ENCODE data around the gene VAT1.

The VAT1 gene

DNA sequence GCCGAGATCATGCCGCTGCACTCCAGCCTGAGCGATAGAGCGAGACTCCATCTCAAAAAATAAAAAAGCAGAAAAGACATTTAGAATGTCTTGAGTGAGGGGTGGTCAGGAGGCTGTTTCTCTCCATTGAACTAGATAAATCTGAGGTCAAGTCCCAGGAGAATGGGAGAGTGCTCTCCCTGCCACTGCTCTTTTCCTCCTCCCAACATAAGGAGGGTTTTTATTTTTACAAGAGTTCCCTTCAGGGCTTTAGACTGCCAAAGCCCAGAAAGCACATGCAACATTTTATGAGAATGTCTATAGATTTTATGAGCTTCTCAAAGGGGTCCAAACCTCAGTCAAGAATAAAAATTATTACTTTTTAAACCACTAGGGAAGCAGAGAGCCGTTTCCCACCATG, 4.4 kb upstream of the VAT1 start:
- no peak for DNase-seq

DNA sequence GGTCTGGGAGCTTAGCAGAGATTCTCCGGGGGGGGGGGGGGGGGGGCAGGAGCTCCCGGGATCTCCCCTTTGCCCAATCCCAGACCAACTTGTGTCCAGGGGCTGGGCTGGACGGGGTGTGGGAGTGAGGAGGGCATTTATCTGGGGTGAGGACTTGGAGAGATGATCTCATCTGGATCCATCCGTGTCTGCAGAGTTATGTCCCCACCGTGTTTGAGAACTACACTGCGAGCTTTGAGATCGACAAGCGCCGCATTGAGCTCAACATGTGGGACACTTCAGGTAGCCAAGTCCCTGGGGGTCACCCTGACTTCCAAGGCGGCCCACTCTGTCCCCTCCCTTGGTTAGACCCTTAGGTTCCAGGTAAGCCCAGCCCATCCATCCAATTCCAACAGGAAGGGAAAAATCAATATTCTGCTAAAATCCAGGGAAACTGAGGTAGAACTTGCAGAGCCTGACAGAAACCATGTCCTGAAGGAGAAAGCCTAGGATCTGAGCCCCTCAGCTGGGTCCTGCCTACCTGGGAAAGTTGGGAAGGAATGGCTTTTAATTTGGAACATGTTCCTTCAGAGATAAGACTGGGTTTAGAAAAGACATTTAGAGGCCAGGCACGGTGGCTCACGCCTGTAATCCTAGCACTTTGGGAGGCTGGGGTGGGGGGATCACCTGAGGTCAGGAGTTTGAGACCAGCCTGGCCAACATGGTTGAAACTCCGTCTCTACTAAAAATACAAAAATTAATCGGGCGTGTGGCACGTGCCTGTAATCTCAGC, 3.8 kb upstream of the VAT1 start:
- DNase-seq, result no peak

DNA sequence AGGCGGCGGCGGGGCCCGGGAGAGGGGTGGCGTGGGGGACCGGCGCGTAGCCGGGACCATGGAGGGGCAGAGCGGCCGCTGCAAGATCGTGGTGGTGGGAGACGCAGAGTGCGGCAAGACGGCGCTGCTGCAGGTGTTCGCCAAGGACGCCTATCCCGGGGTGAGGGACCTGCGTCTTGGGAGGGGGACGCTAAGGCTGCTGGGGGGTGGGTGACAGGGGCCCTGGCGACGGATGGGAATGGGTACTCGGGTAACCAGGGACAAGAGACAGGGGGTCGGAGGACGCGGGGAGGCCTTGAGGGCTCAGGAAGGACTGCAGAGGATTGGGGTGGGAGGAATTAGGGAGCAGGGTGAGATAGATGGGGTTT, 3.1 kb upstream of the VAT1 start:
- no peak for DNase-seq

DNA sequence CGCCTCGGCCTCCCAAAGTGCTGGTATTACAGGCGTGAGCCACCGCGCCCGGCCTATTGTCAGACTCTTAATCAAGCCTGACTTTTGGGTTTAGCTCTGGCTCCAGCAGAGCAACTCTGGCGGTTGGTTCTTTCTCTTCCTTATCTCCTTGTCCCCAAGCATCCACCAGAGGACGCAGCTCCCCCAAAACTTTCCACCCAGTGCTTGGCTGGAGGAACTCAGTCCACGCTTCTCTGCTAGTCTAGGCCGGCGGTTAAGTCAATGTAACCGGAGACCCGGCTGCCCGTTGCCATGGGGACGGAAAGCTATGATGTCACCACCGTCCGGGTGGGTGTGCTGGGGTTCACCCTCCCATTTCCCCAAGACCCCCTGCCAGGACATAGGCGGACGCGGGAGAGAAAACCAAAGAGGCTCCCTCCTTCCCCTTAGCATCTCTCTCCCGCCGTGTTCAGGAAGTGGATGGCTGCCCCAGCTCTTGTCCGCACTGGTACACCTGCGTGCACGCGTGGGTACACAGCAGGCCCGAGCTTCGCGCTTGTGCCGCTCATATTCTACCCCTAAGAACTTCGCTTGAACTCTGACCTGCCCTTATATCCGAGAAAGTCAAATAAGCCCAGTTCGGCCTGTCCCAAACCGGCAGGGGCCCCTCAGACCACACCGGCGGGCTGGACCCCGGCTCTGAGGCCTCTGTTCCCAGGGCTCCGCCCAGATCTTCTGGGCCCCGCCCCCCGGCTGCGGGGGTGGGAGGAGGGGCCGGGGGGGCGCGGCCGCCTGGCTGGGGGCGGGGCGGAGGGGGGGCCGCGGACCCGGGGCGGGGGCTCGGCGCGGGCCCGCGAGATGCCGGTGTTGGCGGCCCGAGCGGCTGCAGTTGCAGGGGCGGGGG, 2.5 kb upstream of the VAT1 start, which contains the start of gene RND2:
RND2 (plus strand) TSS at position 825 of the 883 bp plus-strand sequence. CDS start 117 bp downstream, outside the sequence.
- peak; percentile 79 for DNase-seq

DNA sequence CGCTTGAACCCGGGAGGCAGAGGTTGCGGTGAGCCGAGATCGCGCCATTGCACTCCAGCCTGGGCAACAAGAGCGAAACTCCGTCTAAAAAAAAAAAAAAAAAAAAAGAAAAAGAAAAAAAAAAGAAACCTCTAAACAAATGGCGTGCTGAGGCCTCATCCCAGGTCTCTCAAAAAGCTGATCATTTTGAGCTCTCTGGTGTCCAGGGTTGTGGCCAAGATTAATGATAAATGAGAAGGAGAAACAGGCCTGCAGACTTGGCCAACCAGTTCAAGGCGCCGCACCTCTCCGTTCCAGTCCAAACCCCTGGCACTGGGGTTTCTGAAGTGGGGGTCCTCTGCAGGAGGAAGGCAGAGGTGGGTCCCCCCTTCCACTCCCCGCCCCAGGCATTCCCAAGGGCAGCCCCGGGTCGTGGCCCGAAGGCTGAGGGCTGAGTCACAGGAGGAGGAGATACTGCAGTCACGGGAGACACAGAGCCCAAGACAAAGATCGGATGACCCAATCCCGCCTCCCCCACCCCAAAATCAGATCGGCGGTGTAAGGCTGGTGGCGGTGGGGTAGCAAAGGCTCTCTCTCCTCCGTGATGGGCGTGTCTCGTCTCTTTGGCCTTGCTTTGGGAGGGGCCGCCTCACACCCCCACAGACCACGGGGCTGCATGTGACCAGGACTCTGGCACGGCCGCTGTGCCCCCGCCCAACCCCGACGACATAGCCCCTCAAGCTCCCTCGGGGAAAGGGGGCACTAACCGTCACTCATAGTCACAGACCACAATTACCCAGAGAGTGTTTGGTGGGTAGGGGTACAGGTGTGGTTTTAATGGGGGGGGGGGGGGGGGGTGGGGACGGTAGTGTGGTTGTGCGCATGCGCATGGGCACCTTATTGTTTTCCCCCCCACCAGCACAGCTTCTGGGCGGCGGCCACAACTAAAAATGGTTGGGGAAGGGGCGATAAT, 1.1 kb downstream of the VAT1 start:
- DNase-seq, result peak; percentile 66

DNA sequence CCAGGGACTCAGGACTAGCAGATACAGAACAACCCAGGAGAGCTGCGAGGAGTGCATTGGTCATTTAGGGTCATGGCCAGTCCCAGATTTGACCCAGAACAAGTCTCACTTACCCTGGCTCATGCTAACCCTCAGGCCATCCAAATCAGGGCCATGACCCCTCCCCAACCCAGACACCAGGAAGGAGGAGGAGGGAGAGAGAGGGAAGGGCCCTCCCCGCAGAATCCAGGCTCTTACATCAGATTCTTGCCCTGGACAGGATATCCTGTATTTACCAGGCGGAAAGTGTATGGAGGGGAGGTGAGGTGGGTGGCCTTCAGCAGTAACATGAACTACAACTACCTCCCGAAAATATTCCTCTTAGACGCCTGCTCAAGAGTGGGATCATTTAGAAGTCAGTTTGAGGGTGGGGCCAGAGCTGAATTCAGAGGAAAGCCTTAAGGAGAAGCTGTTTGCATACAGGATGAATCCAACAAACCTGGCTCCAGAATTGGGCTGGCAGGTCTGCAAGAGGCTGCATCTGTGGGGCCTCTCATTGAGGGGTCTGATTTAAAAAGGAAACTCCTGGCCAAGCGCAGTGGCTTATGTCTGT, 2.1 kb downstream of the VAT1 start:
- peak; percentile 86 for DNase-seq

DNA sequence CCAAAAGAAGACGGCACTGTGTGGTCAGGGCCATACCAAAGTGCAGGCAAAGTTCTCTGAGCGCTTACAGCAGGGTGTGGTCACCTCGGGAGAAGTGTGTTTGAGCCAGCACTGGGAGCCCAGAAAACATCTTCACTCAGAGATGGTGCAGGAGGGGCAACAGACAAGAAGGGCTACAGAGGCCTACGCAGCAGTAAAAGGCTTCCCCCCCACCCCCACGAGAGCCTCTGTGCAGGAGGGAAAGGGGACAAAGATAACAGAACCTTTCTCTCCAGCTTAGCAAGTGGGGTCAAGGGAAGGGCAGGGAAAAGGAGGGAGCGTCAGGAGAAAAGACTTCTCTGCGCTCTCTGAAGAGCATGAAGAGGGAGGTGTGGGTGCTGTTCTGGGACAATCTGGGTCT, 2.8 kb downstream of the VAT1 start:
- peak; percentile 66 for DNase-seq

DNA sequence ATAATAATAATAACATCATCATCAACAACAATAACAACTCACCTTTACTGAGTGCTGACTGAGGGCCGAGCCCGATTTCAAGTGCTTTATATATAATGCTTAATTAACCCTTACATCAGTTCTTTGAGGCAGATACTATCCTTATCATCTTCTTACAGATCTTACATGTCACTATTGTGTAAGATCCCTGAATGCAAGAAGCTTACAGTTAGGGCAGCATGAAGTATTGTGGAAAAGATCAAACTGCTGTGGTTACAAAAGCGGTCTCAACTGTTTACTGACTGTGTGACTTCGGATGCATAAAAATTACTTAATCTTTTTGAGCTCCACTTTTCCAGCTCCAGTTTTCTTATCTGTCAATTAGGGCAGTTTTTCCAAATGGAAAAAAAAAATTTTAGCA, 3.3 kb downstream of the VAT1 start:
- peak; percentile 98 for DNase-seq

DNA sequence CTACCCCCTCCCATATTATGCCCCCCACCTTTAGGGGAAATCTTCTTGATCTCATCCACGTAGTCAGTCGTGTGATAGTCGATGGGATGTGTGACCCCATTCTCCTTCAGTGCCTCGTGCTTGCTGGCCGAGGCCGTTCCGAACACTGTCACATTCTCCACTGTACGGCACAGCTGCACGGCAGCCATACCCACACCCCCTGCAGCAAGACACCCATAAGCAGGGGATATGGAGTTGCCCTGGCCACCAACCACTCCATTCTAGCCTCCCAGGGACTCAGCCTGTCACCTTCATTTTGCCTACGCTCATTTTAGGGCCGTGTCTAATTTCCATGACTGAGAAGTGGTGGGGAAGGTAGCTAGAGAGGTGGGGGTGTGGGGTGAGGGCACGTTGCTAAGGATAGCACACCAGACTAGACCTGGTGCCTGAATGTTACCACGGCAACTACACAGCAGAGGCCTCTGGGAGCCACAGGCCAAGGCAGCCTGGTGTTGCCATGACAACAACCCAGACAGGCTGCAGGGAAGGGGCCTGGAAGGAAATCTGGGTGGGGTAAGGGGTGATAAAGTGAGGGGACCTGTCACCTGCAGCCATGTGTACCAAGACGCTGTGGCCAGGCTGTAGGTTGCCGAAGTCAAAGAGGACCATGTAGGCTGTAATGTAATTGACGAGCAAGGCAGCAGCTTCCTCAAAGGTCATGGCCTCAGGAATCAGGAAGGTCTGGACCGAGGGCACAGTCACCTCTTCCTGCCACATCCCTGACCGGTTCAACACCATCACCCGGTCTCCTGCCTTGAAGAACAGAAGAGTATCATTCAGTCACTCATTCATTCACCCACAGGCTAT, 4.0 kb downstream of the VAT1 start:
- peak; percentile 63 for DNase-seq

DNA sequence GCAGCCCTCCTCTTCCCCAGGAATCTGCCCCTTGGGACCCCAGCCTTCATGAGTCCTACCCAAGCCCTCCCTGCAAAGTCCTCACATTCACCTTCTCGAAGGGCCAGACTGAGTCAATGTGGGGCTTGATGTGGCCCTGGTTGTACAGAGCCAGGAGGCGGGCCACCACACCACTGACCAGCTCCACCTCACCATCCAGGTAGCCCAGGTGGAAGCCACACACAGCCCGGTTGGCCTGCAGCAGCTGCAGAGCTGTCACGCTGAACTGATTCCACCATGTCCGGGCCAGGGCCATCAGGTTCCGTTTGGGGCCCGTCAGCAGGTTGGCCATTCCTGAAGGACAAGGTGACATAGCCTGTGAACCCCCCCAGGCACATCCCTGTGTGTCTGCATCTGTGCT, 6.0 kb downstream of the VAT1 start:
- DNase-seq, result no peak

DNA sequence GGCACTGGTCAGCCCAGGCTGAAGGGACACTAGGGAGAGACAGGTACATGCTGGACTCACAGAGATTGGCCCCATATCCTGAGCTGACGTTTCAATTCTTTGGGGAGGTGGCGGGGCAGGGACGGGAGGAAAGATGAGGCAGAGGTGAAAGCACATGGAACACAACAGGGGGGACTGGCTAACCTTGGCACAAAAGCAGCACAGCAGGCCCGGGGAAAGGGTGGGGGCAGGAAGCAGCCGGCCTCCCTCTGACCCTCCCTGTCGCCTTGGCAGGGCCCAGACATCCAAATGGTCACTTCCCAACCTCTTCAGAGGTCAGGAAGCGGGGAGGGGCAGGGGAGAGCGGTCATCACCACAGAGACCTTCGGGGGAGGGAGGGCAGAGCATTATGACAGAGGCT, 6.6 kb downstream of the VAT1 start:
- DNase-seq, result no peak

DNA sequence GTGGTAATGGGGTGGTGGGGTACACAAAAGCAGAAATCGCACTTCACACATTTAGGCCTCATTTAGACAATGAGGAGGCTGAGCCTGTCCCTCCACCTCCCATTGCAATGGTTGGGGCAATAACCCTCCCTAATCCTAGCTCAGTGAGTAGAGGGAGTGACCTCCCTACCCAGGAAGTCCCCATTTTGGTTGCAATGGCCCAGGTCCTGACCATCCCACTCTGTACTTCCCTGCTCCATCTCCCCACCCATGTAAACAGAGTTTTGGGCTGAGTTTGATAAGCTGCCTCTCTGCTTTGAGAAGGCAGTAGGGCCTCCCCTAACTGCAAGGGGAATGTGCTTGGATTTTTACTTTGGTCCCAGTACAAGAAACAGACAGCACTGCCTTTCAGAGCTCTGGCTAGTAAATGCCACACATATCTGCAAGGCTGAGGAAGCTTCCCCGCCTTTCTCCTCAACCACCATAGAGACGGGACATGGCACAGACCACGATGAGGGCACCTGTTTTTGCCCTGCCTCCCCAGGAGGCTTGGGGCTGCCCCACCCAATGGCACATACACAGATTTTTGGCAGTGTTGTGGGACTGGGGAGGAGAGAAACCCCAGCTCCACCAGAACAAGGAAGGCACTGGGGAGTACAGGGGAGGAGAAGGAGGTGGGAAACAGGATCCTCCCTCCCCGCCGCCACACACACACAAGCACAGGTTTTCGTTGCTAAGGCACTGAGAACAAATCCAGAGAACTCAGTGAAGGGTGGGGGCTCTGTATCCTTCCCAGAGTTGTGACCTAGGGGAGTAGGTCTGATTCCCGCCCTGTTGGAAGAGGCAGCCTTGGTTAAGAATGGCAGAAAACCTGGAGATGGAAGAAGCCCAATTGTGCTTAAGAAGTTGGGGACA, 7.3 kb downstream of the VAT1 start:
- no peak for DNase-seq

DNA sequence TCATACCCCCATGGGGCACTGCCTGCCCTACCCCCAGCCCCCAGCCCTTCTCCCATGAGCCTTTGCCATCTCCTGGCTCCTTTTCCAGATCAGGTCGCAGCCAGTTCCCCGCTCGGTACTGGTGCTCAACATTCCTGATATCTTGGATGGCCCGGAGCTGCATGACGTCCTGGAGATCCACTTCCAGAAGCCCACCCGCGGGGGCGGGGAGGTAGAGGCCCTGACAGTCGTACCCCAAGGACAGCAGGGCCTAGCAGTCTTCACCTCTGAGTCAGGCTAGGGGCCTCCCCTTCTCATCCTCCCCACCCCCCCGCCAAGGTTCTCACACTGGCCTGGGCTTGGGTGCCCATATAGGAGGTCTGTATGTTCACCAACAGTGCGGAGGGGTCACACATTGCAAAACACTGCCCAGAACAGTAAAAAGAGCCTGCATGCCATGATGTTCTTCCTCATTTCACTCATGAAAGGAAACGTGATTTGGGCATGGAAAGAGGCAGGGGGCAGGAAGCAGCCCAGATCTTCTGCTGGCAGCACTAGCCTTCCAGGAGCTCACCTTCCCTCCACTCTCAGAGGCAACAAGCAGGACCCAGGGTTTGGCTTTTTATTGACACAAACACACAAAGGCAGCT, 8.1 kb downstream of the VAT1 start:
- peak; percentile 66 for DNase-seq

DNA sequence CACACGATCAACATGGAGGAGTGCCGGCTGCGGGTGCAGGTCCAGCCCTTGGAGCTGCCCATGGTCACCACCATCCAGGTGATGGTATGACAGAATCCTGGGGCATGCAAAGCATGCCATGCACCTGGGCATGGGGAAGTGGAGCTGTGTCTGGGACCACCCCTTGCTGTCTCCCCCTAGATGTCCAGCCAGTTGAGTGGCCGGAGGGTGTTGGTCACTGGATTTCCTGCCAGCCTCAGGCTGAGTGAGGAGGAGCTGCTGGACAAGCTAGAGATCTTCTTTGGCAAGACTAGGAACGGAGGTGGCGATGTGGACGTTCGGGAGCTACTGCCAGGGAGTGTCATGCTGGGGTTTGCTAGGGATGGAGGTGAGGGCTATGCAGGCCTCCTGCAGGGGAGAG, 8.9 kb downstream of the VAT1 start:
- no peak for DNase-seq

DNA sequence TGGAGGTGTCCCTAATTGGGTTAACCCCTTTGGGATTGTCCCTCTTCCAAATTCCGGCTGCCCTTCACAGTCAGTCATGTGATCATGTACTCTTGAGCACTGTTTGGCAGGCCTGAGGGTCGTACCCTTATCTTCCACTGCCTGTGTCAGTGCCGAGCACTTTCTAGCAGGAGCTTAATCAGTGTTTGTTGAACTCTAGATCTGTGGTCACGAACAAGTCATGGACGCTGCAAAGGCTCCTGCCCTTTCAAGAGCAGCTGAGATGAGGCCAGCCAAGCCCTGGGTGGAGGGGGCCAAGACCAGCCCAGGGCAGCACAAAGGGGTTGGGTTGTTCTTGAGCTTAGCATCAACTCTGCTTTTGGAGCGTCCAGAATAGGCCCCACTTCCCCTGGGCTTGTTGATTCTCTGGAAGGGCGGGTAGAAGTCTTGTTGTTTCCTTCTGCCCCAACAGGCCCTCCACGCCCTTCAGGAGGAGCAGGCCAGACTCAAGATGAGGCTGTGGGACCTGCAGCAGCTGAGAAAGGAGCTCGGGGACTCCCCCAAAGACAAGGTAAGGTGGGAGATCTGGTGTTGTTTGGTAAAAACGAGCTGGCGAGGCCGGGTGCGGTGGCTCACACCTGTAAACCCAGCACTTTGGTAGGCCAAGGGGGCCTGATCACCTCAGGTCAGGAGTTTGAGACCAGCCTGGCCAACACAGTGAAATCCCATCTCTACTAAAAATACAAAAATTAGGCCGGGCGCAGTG, 10.3 kb downstream of the VAT1 start:
- DNase-seq, result no peak

DNA sequence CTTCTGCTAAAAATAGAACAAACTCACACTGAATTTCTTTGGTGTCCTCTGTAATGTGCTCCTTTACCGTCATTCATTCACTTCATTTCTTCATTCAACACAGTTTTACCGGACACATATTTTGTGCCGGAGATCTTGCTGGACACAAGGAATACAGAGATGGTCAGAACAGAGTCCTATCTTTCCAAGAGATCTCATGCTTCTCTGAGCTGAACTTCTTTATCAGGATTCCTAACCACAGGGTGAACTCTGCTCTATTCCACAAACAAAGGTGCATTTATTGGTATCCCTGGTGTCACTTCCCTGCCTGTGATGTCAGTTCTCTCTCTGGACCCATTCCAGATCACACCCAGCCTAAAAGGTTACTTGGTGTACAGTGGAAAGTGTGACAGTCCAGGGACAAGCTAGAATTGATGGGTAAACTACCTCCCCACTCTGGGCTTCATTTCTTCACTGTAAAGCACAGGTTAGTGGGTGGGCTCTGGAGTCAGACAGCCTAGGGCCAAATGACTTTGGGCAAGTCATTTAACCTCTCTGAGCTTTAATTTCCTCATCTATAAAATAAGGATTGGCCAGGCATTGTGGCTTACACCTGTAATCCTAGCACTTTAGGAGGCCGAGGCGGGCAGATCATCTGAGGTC, 11.4 kb downstream of the VAT1 start:
- no peak for DNase-seq

DNA sequence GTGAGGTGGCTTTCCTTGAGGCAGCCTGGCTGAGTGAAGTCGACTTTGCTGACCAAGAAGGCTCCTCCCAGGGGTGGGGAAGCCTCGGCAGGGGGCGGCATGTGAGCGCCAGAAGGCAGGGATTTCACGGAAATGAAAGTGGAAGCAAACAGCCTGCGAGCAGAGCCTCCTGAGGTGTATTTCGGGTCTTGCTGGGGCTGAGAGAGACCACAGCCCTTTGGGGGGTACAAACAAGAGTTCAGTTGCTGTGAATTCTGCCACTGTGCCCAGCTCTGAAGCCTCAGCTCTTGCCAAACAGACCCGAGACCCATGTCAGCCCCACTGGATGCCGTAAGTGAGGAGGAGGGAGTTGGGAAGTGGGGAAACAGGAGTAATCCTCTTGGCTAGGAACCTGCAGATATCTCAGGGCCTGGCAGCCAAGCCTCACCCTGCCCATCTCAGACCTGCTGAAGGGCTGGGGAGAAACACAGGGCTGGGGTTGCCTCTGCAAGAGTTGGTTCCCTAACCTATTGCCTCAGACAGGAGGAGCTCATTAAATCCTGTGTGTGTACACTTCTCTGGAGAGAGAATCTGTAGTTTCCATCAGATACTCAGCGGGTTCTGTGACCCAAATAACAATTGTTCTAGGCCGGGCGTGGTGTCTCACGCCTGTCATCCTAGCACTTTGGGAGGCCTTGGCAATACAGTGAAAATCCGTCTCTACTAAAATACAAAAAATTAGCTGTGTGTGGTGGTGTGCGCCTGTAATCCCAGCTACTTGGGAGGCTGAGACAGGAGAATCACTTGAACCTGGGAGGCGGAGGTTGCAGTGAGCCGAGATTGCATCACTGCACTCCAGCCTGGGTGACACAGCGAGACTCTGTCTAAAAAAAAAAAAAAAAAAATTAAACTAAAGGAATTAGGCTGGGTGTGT, 15.3 kb downstream of the VAT1 start, which contains the start of gene IFI35:
IFI35 (plus strand) TSS at position 146 of the 913 bp plus-strand sequence; CDS start at position 310, 164 bp downstream.
- peak; percentile 64 for DNase-seq

All from GF-D8 (cell line).